Astrocyte (in vitro differentiated cells and primary cell): ENCODE measurements around the gene GJB6.

Experiments used
- CTCF ChIP-seq: IDR thresholded peaks from 2 replicates; pipeline ENCODE4 v1.5.1; 2011; ENCODE audit warnings: low read depth, mild to moderate bottlenecking, inconsistent platforms, low read length, moderate library complexity; ENCODE audit not compliant: insufficient read depth
- EZH2 ChIP-seq: IDR thresholded peaks from 2 replicates; pipeline ENCODE4 v1.6.1; 2012; ENCODE audit warnings: mild to moderate bottlenecking, low read length, inconsistent platforms; ENCODE audit not compliant: insufficient read depth

DNA sequence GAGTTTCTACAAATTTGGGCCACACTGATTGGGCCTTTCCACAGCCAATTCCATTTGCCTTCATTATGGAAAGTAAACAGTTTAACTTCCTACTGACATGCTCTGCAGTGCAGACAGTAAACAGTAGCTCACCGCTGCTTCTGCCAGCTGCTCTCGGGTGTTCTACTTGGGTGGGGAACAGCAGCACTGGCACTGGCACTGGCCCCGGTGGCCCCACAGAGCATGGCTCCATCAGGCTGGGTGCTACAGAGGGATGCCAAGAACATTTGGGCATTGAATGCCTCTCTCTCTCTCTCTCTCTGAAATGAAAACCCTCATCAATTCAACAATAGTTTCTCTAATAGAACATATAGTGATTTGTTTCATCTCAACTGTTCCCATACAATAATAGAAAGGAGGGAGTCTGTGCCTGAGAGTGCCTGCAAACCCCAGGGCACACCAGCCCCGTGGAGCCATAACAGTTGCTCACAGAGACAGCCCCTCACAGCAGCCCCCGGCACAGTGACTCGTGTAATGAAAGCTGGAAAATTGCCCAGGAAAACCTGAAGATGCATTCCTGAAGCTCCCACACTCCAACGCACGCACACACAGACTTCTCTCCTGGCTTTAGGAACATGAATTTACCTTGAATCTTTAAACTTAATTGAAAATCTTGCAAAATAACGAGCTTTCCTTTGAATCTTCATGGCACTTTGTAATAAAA is 38.2 kb upstream of the GJB6 start:
- TF ChIP-seq CTCF: no peak
- TF ChIP-seq EZH2: no peak
